Endodermal cell (in vitro differentiated cells): ENCODE data around the gene TMCC2. TPM values are rescaled to one million over a fixed set of nuclear protein-coding genes. Genes with fewer than 3 reads are reported as not detected.

Experiments used
- DNase-seq: peaks from one replicate; pipeline ENCODE4 v3.0.0-alpha.2; 2017
- H3K27ac ChIP-seq: 2 replicates; pipeline ENCODE4 v1.5.1; 2013; ENCODE audit warnings: mild to moderate bottlenecking, low read depth, low read length, moderate library complexity
- H3K27me3 ChIP-seq: 2 replicates; pipeline ENCODE4 v1.6.1; 2013; ENCODE audit warnings: mild to moderate bottlenecking, low read length, moderate library complexity; ENCODE audit not compliant: insufficient read depth, control insufficient read depth, poor library complexity, severe bottlenecking
- H3K36me3 ChIP-seq: 2 replicates; pipeline ENCODE4 v1.7.0; 2013; ENCODE audit warnings: mild to moderate bottlenecking, low read length, moderate library complexity; ENCODE audit not compliant: control insufficient read depth, insufficient read depth
- H3K4me1 ChIP-seq: one replicate; pipeline ENCODE4 v1.7.0; 2013; ENCODE audit warnings: low read length; ENCODE audit not compliant: control insufficient read depth, insufficient read depth
- H3K4me3 ChIP-seq: 2 replicates; pipeline ENCODE4 v1.5.1; 2013; ENCODE audit warnings: mild to moderate bottlenecking, low read length, moderate library complexity
- H3K9ac ChIP-seq: 2 replicates; pipeline ENCODE4 v1.6.1; 2013; ENCODE audit warnings: mild to moderate bottlenecking, low read length, moderate library complexity; ENCODE audit not compliant: poor library complexity, severe bottlenecking; ENCODE audit errors: extremely low read depth
- H3K9me3 ChIP-seq: 2 replicates; pipeline ENCODE4 v1.6.1; 2013; ENCODE audit warnings: mild to moderate bottlenecking, low read length, moderate library complexity; ENCODE audit not compliant: control insufficient read depth
- H3K27ac Mint-ChIP-seq: 2 replicates; pipeline ENCODE4 v1.8.0; 2020; ENCODE audit warnings: mixed read lengths
- H3K27me3 Mint-ChIP-seq: 2 replicates; pipeline ENCODE4 v1.8.0; 2021; ENCODE audit warnings: mild to moderate bottlenecking, mixed read lengths; ENCODE audit not compliant: insufficient read depth
- H3K36me3 Mint-ChIP-seq: 2 replicates; pipeline ENCODE4 v1.8.0; 2020; ENCODE audit warnings: low read depth, mixed read lengths
- H3K4me1 Mint-ChIP-seq: 2 replicates; pipeline ENCODE4 v1.8.0; 2020; ENCODE audit warnings: mixed read lengths
- H3K4me3 Mint-ChIP-seq: 2 replicates; pipeline ENCODE4 v1.8.0; 2020; ENCODE audit warnings: mild to moderate bottlenecking, moderate library complexity, mixed read lengths
- H3K9me3 Mint-ChIP-seq: 2 replicates; pipeline ENCODE4 v1.8.0; 2020; ENCODE audit warnings: mild to moderate bottlenecking, mixed read lengths
- WGBS, 2 experiments: methylation state at CpG; one replicate each; pipeline versions ENCODE4 v1.1.5 to v1.1.7; 2013; ENCODE audit warnings: missing lambda C conversion rate in 2 of 2, mixed read lengths in 1 of 2; ENCODE audit not compliant: insufficient coverage in 1 of 2, insufficient read length in 1 of 2; 5-methylcytosine and 5-hydroxymethylcytosine counted together
- total RNA-seq, 2 donors: library from RNA; stranded (reverse); fragmentation: NEBNext Ultra II Directional in 1 of 2; extraction: Animal tissue kit (Norgen Biotek cat#: 25700) in 1 of 2; gene quantifications; 2 replicates in 1 of 2; 3 replicates in 1 of 2; pipeline ENCODE4 v1.2.1, GENCODE V29; 2021
- TF ChIP-seq, protein P1 (sequence below): fragments of 200-600 bp; sonication (generic); conservative IDR thresholded peaks from 2 replicates; pipeline ENCODE4 v1.5.0; 2021; ENCODE audit warnings: antibody characterized with exemption, mild to moderate bottlenecking

The TMCC2 gene
- total RNA-seq, 2 donors from 2014 or later = 5.2 to 5.8 TPM

DNA sequence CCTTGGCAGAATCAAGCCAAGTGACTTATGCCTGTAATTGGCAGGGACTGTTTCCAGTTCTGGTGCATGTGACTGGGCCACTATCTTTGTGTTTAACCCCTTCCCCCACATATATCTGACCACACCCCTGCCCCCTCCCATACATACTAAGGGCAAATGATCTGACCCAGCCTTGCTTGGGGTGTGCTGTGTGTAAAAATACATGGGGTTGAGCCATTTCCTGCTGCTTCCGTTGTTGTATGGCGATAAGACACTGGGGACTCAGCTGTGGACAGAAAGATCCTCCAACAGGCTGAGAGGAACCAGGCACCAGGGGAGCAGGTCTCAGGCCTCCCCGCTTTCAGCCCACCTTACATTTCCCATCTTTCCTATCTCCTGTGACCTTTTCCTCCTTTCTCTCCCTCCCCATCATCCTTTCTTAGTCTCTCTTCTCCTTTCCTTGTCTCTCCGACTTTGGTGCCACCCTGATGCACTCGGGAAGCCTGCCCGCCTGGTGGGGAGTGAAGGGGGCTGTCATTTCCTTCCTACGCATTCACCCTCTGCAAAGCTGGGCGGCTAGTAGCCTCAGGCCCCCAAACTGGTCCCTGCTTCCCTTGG lies 39.7 kb downstream of the TMCC2 start:
- no peak overlapping the region for H3K4me3 ChIP-seq
- 83 to 90% methylated on average over 6 to 8 of the region's 8 CpGs for WGBS, 2 experiments
- no peaks in the 10 kb centered on the region for H3K27me3 ChIP-seq
- no peaks in the 10 kb centered on the region for H3K4me1 ChIP-seq
- H3K27ac ChIP-seq = no peak overlapping the region
- no peak overlapping the region for H3K4me3 Mint-ChIP-seq
- no peak overlapping the region for H3K9ac ChIP-seq
- peaks cover 6% of the 10 kb centered on the region for H3K4me1 Mint-ChIP-seq
- no peaks in the 10 kb centered on the region for H3K36me3 ChIP-seq
- H3K27me3 Mint-ChIP-seq = no peaks in the 10 kb centered on the region
- no peaks in the 10 kb centered on the region for H3K36me3 Mint-ChIP-seq
- no peaks in the 10 kb centered on the region for H3K9me3 ChIP-seq
- no peak overlapping the region for H3K27ac Mint-ChIP-seq
- no peak for DNase-seq
- H3K9me3 Mint-ChIP-seq = no peaks in the 10 kb centered on the region
- TF ChIP-seq, protein P1, sequence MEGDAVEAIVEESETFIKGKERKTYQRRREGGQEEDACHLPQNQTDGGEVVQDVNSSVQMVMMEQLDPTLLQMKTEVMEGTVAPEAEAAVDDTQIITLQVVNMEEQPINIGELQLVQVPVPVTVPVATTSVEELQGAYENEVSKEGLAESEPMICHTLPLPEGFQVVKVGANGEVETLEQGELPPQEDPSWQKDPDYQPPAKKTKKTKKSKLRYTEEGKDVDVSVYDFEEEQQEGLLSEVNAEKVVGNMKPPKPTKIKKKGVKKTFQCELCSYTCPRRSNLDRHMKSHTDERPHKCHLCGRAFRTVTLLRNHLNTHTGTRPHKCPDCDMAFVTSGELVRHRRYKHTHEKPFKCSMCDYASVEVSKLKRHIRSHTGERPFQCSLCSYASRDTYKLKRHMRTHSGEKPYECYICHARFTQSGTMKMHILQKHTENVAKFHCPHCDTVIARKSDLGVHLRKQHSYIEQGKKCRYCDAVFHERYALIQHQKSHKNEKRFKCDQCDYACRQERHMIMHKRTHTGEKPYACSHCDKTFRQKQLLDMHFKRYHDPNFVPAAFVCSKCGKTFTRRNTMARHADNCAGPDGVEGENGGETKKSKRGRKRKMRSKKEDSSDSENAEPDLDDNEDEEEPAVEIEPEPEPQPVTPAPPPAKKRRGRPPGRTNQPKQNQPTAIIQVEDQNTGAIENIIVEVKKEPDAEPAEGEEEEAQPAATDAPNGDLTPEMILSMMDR = no peak

DNA sequence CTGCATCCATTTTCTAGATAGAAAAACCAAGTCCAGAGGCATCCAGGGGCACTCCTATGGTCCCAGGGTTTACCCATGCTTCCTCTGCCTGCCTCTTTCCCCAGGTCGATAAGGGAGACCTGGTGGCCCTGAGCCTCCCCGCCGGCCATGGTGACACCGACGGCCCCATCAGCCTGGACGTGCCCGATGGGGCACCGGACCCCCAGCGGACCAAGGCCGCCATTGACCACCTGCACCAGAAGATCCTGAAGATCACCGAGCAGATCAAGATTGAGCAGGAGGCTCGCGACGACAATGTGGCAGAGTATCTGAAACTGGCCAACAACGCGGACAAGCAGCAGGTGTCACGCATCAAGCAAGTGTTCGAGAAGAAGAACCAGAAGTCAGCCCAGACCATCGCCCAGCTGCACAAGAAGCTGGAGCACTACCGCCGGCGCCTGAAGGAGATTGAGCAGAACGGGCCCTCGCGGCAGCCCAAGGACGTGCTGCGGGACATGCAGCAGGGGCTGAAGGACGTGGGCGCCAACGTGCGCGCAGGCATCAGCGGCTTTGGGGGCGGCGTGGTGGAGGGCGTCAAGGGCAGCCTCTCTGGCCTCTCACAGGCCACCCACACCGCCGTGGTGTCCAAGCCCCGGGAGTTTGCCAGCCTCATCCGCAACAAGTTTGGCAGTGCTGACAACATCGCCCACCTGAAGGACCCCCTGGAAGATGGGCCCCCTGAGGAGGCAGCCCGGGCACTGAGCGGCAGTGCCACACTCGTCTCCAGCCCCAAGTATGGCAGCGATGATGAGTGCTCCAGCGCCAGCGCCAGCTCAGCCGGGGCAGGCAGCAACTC lies 41.3 kb downstream of the TMCC2 start:
- TF ChIP-seq, protein P1 = no peak
- no peaks in the 10 kb centered on the region for H3K9me3 Mint-ChIP-seq

DNA sequence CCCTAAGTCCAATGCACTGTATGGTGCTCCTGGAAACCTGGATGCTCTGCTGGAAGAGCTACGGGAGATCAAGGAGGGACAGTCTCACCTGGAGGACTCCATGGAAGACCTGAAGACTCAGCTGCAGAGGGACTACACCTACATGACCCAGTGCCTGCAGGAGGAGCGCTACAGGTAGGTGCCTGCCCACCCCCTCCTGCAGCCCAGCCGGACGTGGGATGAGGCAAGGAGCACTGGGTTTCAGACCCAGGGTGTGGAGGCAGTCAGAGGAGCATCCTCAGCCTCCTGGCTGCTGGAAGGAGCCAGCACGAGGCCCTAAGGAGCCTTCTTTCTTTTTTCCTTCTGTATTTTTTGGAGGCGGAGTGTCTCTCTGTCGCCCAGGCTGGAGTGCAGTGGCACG lies 42.0 kb downstream of the TMCC2 start:
- no peak overlapping the region for H3K27ac Mint-ChIP-seq
- H3K4me3 Mint-ChIP-seq = no peak overlapping the region
- Histone ChIP-seq H3K4me1 (peaks cover 3% of the 10 kb centered on the region), H3K27me3 (no peaks in the 10 kb centered on the region), H3K9me3 (no peaks in the 10 kb centered on the region), H3K36me3 (no peaks in the 10 kb centered on the region), H3K4me3 (no peak overlapping the region), H3K27ac (no peak overlapping the region), H3K9ac (no peak overlapping the region)
- TF ChIP-seq, protein P1 = no peak
- no peaks in the 10 kb centered on the region for H3K9me3 Mint-ChIP-seq
- peaks cover 4% of the 10 kb centered on the region for H3K4me1 Mint-ChIP-seq
- no peaks in the 10 kb centered on the region for H3K27me3 Mint-ChIP-seq
- H3K36me3 Mint-ChIP-seq = no peaks in the 10 kb centered on the region
- WGBS, 2 experiments = 95 to 96% methylated on average over 8 of the region's 8 CpGs
- DNase-seq = no peak

More for the DNA sequence above, 41.3 kb downstream of the TMCC2 start:
- no peak overlapping the region for H3K27ac ChIP-seq
- H3K36me3 Mint-ChIP-seq = no peaks in the 10 kb centered on the region
- H3K4me1 Mint-ChIP-seq = peaks cover 2% of the 10 kb centered on the region
- no peak for DNase-seq
- H3K4me3 ChIP-seq = no peak overlapping the region
- H3K27ac Mint-ChIP-seq = no peak overlapping the region
- no peaks in the 10 kb centered on the region for H3K9me3 ChIP-seq
- H3K4me3 Mint-ChIP-seq = no peak overlapping the region
- no peaks in the 10 kb centered on the region for H3K36me3 ChIP-seq
- WGBS, 2 experiments = 95 to 96% methylated on average over 42 to 48 of the region's 48 CpGs
- no peaks in the 10 kb centered on the region for H3K27me3 Mint-ChIP-seq
- no peaks in the 10 kb centered on the region for H3K4me1 ChIP-seq
- H3K27me3 ChIP-seq = no peaks in the 10 kb centered on the region
- no peak overlapping the region for H3K9ac ChIP-seq
